Anterior cingulate cortex (tissue), 58 donors: ENCODE data around the gene GABARAPL1.
A peak's percentile ranks its signal among the peaks of the same experiment; 100 is the strongest.
"Not testable (repeated sequence)": the region's sequence is repeated elsewhere in the genome, so short reads cannot be mapped to it uniquely, and the experiment has no call there.

Experiments used
- DNase-seq, 58 donors: peaks; one replicate each; lab custom pipeline; 2025; lab: John Stamatoyannopoulos, UW

Gene GABARAPL1

GRCh38 chr12:10196210-10196609 is 16.5 kb upstream of the GABARAPL1 start:
- no peak for DNase-seq

- DNase-seq: no peak
Measured at GRCh38 chr12:10197879-10198278, 14.8 kb upstream of the GABARAPL1 start.

GRCh38 chr12:10204495-10204894 is 8.2 kb upstream of the GABARAPL1 start:
- DNase-seq: not testable (repeated sequence)

GRCh38 chr12:10205220-10205807 is 7.4 kb upstream of the GABARAPL1 start:
- DNase-seq: no peak

GRCh38 chr12:10207136-10207535 is 5.5 kb upstream of the GABARAPL1 start:
- no peak for DNase-seq

- DNase-seq: no peak
Measured at GRCh38 chr12:10210225-10210624, 2.5 kb upstream of the GABARAPL1 start.

- peak in 1 of 58 donors; percentile 5 for DNase-seq
Measured at GRCh38 chr12:10211101-10211939, 1.4 kb upstream of the GABARAPL1 start.

- DNase-seq: peak; percentile 39 to 96 (median 88)
Measured at GRCh38 chr12:10211940-10212738, 538 bp upstream of the GABARAPL1 start.

- DNase-seq: peak in 56 of 58 donors; percentile 11 to 87 (median 65)
Measured at GRCh38 chr12:10213168-10214135, 775 bp downstream of the GABARAPL1 start.

GRCh38 chr12:10214136-10214894 is 1.6 kb downstream of the GABARAPL1 start:
- DNase-seq: no peak

GRCh38 chr12:10214895-10215267 is 2.2 kb downstream of the GABARAPL1 start:
- no peak for DNase-seq

GRCh38 chr12:10215436-10215835 is 2.8 kb downstream of the GABARAPL1 start:
- no peak for DNase-seq

GRCh38 chr12:10215946-10216345 is 3.3 kb downstream of the GABARAPL1 start:
- DNase-seq: not testable (repeated sequence)

GRCh38 chr12:10218021-10218420 is 5.3 kb downstream of the GABARAPL1 start:
- DNase-seq: no peak

- DNase-seq: peak in 34 of 58 donors; percentile 3 to 73 (median 26)
Measured at GRCh38 chr12:10220398-10221077, 7.9 kb downstream of the GABARAPL1 start.

- DNase-seq: no peak
Measured at GRCh38 chr12:10221846-10222245, 9.2 kb downstream of the GABARAPL1 start.

- peak in 12 of 58 donors; percentile 5 to 64 (median 20) for DNase-seq
Measured at GRCh38 chr12:10223208-10223607, 10.5 kb downstream of the GABARAPL1 start.

GRCh38 chr12:10225426-10225825 is 12.7 kb downstream of the GABARAPL1 start:
- not testable (repeated sequence) for DNase-seq

GRCh38 chr12:10226086-10226485 is 13.4 kb downstream of the GABARAPL1 start:
- no peak for DNase-seq
